Activated T-helper 2 cell treated with anti-CD3 and anti-CD28 coated beads, Interferon-gamma antibody, Interleukin-2, Interleukin-4, amounts not matched to agents 10 μg/mL and 5 μg/mL and 100 μg/mL, durations not matched to agents 14 hours and 24 hours and 36 hours (primary cell): Measurements from ENCODE around the gene AFTPH. TPM values are rescaled to one million over a fixed set of nuclear protein-coding genes. Genes with fewer than 3 reads are reported as not detected.
A peak's percentile ranks its signal among the peaks of the same experiment; 100 is the strongest.

ENCODE experiments used
- DNase-seq: peaks from one replicate; pipeline ENCODE4 v3.0.0; 2021; ENCODE audit warnings: low spot score
- H3K27ac Mint-ChIP-seq: one replicate; pipeline ENCODE4 v1.8.0; 2021; ENCODE audit warnings: mixed read lengths
- H3K27me3 Mint-ChIP-seq: one replicate; pipeline ENCODE4 v1.8.0; 2021; ENCODE audit warnings: low read depth, mixed read lengths
- H3K36me3 Mint-ChIP-seq: one replicate; pipeline ENCODE4 v1.8.0; 2021; ENCODE audit warnings: low read depth, mixed read lengths
- H3K4me1 Mint-ChIP-seq: one replicate; pipeline ENCODE4 v1.8.0; 2021; ENCODE audit warnings: low read depth, mixed read lengths
- H3K4me3 Mint-ChIP-seq: one replicate; pipeline ENCODE4 v1.8.0; 2021; ENCODE audit warnings: low read depth, mild to moderate bottlenecking, moderate library complexity, mixed read lengths
- H3K9me3 Mint-ChIP-seq: one replicate; pipeline ENCODE4 v1.8.0; 2021; ENCODE audit warnings: mixed read lengths
- intact Hi-C: fragments of 100-400 bp; cut with micrococcal nuclease; formaldehyde crosslinking; loops from one replicate; pipeline ENCODE4 v1.15.1; 2023
- total RNA-seq: library from RNA; stranded (reverse); gene quantifications from 2 replicates; pipeline ENCODE4 v1.2.3, GENCODE V29; 2022

AFTPH gene
- total RNA-seq, 1 donor from 2014 or later, result 36.6 TPM

GRCh38 chr2:64534363-64534762 is 10.2 kb downstream of the AFTPH start:
- Mint-ChIP-seq H3K36me3 (peaks cover 33% of the 10 kb centered on the region), H3K4me3 (peak overlapping the region; percentile 31), H3K9me3 (no peaks in the 10 kb centered on the region), H3K27me3 (no peaks in the 10 kb centered on the region), H3K27ac (no peak overlapping the region), H3K4me1 (peaks cover 45% of the 10 kb centered on the region)
- intact Hi-C loops, result loop anchor here (1.0 kb wide), 2 partner anchors 8 to 9 kb away; no protein-coding TSS in a partner anchor
- no peak for DNase-seq

- H3K27ac Mint-ChIP-seq, result no peak overlapping the region
- no peaks in the 10 kb centered on the region for H3K27me3 Mint-ChIP-seq
- peaks cover 37% of the 10 kb centered on the region for H3K36me3 Mint-ChIP-seq
- H3K4me1 Mint-ChIP-seq, result peaks cover 51% of the 10 kb centered on the region
- no peak overlapping the region for H3K4me3 Mint-ChIP-seq
- H3K9me3 Mint-ChIP-seq, result no peaks in the 10 kb centered on the region
- DNase-seq, result no peak
- intact Hi-C loops, result no loop called here
Measured at GRCh38 chr2:64535024-64535423, 10.9 kb downstream of the AFTPH start.

- Mint-ChIP-seq H3K9me3 (no peaks in the 10 kb centered on the region), H3K27me3 (no peaks in the 10 kb centered on the region), H3K27ac (no peak overlapping the region), H3K36me3 (peaks cover 33% of the 10 kb centered on the region), H3K4me1 (peaks cover 63% of the 10 kb centered on the region), H3K4me3 (no peak overlapping the region)
- no peak for DNase-seq
- intact Hi-C loops, result loop anchor here (2.0 kb wide), 1 partner anchor 13 kb away; the partner anchor contains the start of gene AFTPH
Measured at GRCh38 chr2:64537991-64538390, 13.9 kb downstream of the AFTPH start.

GRCh38 chr2:64538764-64539433 is 14.8 kb downstream of the AFTPH start:
- Mint-ChIP-seq H3K4me3 (peak overlapping the region; percentile 31), H3K27ac (peak overlapping the region; percentile 59), H3K4me1 (peaks cover 66% of the 10 kb centered on the region), H3K9me3 (no peaks in the 10 kb centered on the region), H3K27me3 (no peaks in the 10 kb centered on the region), H3K36me3 (peaks cover 33% of the 10 kb centered on the region)
- no peak for DNase-seq
- intact Hi-C loops, result loop anchor here (2.0 kb wide), 1 partner anchor 14 kb away; the partner anchor contains the start of gene AFTPH

- peaks cover 32% of the 10 kb centered on the region for H3K36me3 Mint-ChIP-seq
- intact Hi-C loops, result loop anchor here (5.0 kb wide), 1 partner anchor 328 kb away; no protein-coding TSS in a partner anchor
- no peaks in the 10 kb centered on the region for H3K27me3 Mint-ChIP-seq
- H3K9me3 Mint-ChIP-seq, result no peaks in the 10 kb centered on the region
- no peak overlapping the region for H3K27ac Mint-ChIP-seq
- peaks cover 58% of the 10 kb centered on the region for H3K4me1 Mint-ChIP-seq
- DNase-seq, result no peak
- no peak overlapping the region for H3K4me3 Mint-ChIP-seq
Measured at GRCh38 chr2:64540615-64541014, 16.5 kb downstream of the AFTPH start.

- no peak overlapping the region for H3K4me3 Mint-ChIP-seq
- H3K27ac Mint-ChIP-seq, result peak overlapping the region; percentile 12
- peaks cover 54% of the 10 kb centered on the region for H3K4me1 Mint-ChIP-seq
- no peak for DNase-seq
- H3K9me3 Mint-ChIP-seq, result no peaks in the 10 kb centered on the region
- no peaks in the 10 kb centered on the region for H3K27me3 Mint-ChIP-seq
- H3K36me3 Mint-ChIP-seq, result peaks cover 27% of the 10 kb centered on the region
- intact Hi-C loops, result loop anchor here (5.0 kb wide), 1 partner anchor 329 kb away; no protein-coding TSS in a partner anchor
Measured at GRCh38 chr2:64541547-64541946, 17.4 kb downstream of the AFTPH start.

- DNase-seq, result no peak
- Mint-ChIP-seq H3K27me3 (no peaks in the 10 kb centered on the region), H3K27ac (no peak overlapping the region), H3K36me3 (peaks cover 25% of the 10 kb centered on the region), H3K9me3 (no peaks in the 10 kb centered on the region), H3K4me1 (peaks cover 52% of the 10 kb centered on the region), H3K4me3 (no peak overlapping the region)
- intact Hi-C loops, result loop anchor here (1.0 to 5.0 kb wide), 2 partner anchors 8 to 330 kb away; no protein-coding TSS in a partner anchor
Measured at GRCh38 chr2:64542071-64543007, 18.2 kb downstream of the AFTPH start.

GRCh38 chr2:64543008-64543697 is 19.0 kb downstream of the AFTPH start:
- Mint-ChIP-seq H3K27ac (no peak overlapping the region), H3K36me3 (peaks cover 25% of the 10 kb centered on the region), H3K4me3 (no peak overlapping the region), H3K9me3 (no peaks in the 10 kb centered on the region), H3K27me3 (no peaks in the 10 kb centered on the region), H3K4me1 (peaks cover 49% of the 10 kb centered on the region)
- no peak for DNase-seq
- intact Hi-C loops, result loop anchor here (5.0 kb wide), 1 partner anchor 331 kb away; no protein-coding TSS in a partner anchor

GRCh38 chr2:64548761-64549160 is 24.6 kb downstream of the AFTPH start:
- Mint-ChIP-seq H3K4me3 (no peak overlapping the region), H3K27ac (no peak overlapping the region), H3K36me3 (peaks cover 42% of the 10 kb centered on the region), H3K27me3 (no peaks in the 10 kb centered on the region), H3K4me1 (peaks cover 8% of the 10 kb centered on the region), H3K9me3 (no peaks in the 10 kb centered on the region)
- DNase-seq, result no peak
- intact Hi-C loops, result no loop called here

- intact Hi-C loops, result no loop called here
- Mint-ChIP-seq H3K36me3 (peaks cover 47% of the 10 kb centered on the region), H3K27ac (no peak overlapping the region), H3K4me1 (peaks cover 8% of the 10 kb centered on the region), H3K9me3 (no peaks in the 10 kb centered on the region), H3K4me3 (no peak overlapping the region), H3K27me3 (no peaks in the 10 kb centered on the region)
- DNase-seq, result no peak
Measured at GRCh38 chr2:64550042-64550441, 25.9 kb downstream of the AFTPH start.

GRCh38 chr2:64551851-64552250 is 27.7 kb downstream of the AFTPH start:
- intact Hi-C loops, result no loop called here
- Mint-ChIP-seq H3K27me3 (no peaks in the 10 kb centered on the region), H3K9me3 (no peaks in the 10 kb centered on the region), H3K4me3 (no peak overlapping the region), H3K36me3 (peaks cover 49% of the 10 kb centered on the region), H3K4me1 (peaks cover 12% of the 10 kb centered on the region), H3K27ac (no peak overlapping the region)
- DNase-seq, result no peak

- intact Hi-C loops, result loop anchor here (2.0 kb wide), 1 partner anchor 31 kb away; no protein-coding TSS in a partner anchor
- no peak for DNase-seq
- no peaks in the 10 kb centered on the region for H3K27me3 Mint-ChIP-seq
- peaks cover 50% of the 10 kb centered on the region for H3K36me3 Mint-ChIP-seq
- H3K4me1 Mint-ChIP-seq, result peaks cover 13% of the 10 kb centered on the region
- H3K27ac Mint-ChIP-seq, result no peak overlapping the region
- H3K9me3 Mint-ChIP-seq, result no peaks in the 10 kb centered on the region
- H3K4me3 Mint-ChIP-seq, result no peak overlapping the region
Measured at GRCh38 chr2:64554117-64554516, 30.0 kb downstream of the AFTPH start.
